Spleen (tissue), 11 donors: ENCODE results near the gene PDZD2. TPM values are rescaled to one million over a fixed set of nuclear protein-coding genes. Genes with fewer than 3 reads are reported as not detected.

ENCODE experiments used
- DNase-seq: peaks from one replicate; pipeline ENCODE4 v3.0.0-alpha.2; 2020
- H3K27ac ChIP-seq, 8 donors: fragments of 200-600 bp; sonication (generic) in 7 of 8; 1 replicate in 4 of 8; 2 replicates in 4 of 8; pipeline versions ENCODE4 v1.5.0 to v1.8.0; 2016 to 2021; ENCODE audit warnings: inconsistent platforms in 4 of 8, mild to moderate bottlenecking in 4 of 8, moderate library complexity in 1 of 8
- H3K27me3 ChIP-seq, 7 donors: fragments of 200-600 bp; sonication (generic) in 6 of 7; replicated peaks in 1 of 7; 1 replicate in 4 of 7; 2 replicates in 3 of 7; pipeline versions ENCODE4 v1.5.0 to v1.8.0; 2016 to 2021; ENCODE audit warnings: inconsistent platforms in 3 of 7, mild to moderate bottlenecking in 1 of 7
- H3K36me3 ChIP-seq, 6 donors: fragments of 200-600 bp; sonication (generic) in 5 of 6; 1 replicate in 4 of 6; 2 replicates in 2 of 6; pipeline versions ENCODE4 v1.5.0 to v1.8.0; 2016 to 2021; ENCODE audit warnings: inconsistent platforms in 2 of 6
- H3K4me1 ChIP-seq, 6 donors: fragments of 200-600 bp; sonication (generic) in 5 of 6; 1 replicate in 3 of 6; 2 replicates in 3 of 6; pipeline versions ENCODE4 v1.5.0 to v1.8.0; 2016 to 2021; ENCODE audit warnings: inconsistent platforms in 3 of 6
- H3K4me3 ChIP-seq, 8 donors: fragments of 200-600 bp; sonication (generic) in 7 of 8; 1 replicate in 4 of 8; 2 replicates in 4 of 8; pipeline versions ENCODE4 v1.5.0 to v1.8.0; 2016 to 2021; ENCODE audit warnings: inconsistent platforms in 4 of 8, mild to moderate bottlenecking in 4 of 8, moderate library complexity in 2 of 8
- H3K9me3 ChIP-seq, 8 donors: fragments of 200-600 bp; sonication (generic) in 7 of 8; 1 replicate in 4 of 8; 2 replicates in 4 of 8; pipeline versions ENCODE4 v1.5.0 to v1.8.0; 2016 to 2021; ENCODE audit warnings: inconsistent platforms in 4 of 8
- POLR2A ChIP-seq, 3 donors: fragments of 450-650 bp; IDR thresholded peaks; one replicate each; pipeline ENCODE4 v1.5.1; 2017; ENCODE audit warnings: antibody characterized with exemption in 3 of 3, mild to moderate bottlenecking in 1 of 3
- POLR2AphosphoS5 ChIP-seq, 3 donors: sonication (generic); formaldehyde crosslinking; IDR thresholded peaks; one replicate each; pipeline ENCODE4 v1.5.1; 2017; ENCODE audit warnings: antibody characterized with exemption in 3 of 3
- WGBS, 5 donors: extraction: QIAGEN DNeasy Blood & Tissue Kit in 3 of 5; methylation state at CpG; one replicate each; pipeline versions ENCODE4 v1.1.5 to v1.1.7; 2013 to 2018; 5-methylcytosine and 5-hydroxymethylcytosine counted together
- intact Hi-C: fragments of 100-400 bp; cut with DNase I; formaldehyde crosslinking; loops from one replicate; pipeline ENCODE4 v1.15.0; 2023; ENCODE audit warnings: low total_unique reads
- polyA plus RNA-seq, 3 donors: library from polyadenylated mRNA; stranded (reverse); fragments of 200-250 nt; gene quantifications; one replicate each; pipeline ENCODE4 v1.2.1, GENCODE V29; 2013
- total RNA-seq, 7 donors: library from RNA; depleted of rRNA in 3 of 7; stranded (reverse); fragments of >200 nt in 3 of 7; fragmentation: NEBNext Ultra II Directional in 4 of 7; extraction: Animal tissue kit (Norgen Biotek cat#: 25700) in 4 of 7; gene quantifications; one replicate each; pipeline versions ENCODE4 v1.1.0 to v1.2.1, GENCODE V29; 2016 to 2021
- TF ChIP-seq, protein P1 (sequence below), 11 experiments: fragments of 200-600 bp in 7 of 11; fragments of 450-650 bp in 4 of 11; sonication (generic) in 4 of 11; IDR thresholded peaks in 8 of 11; conservative IDR thresholded peaks in 3 of 11; 1 replicate in 7 of 11; 2 replicates in 4 of 11; pipeline versions ENCODE4 v1.4.0 to v1.8.0; 2016 to 2021; ENCODE audit warnings: antibody characterized with exemption in 11 of 11, inconsistent platforms in 4 of 11, mild to moderate bottlenecking in 1 of 11
- donor health status: healthy with polysubstance abuse.
- donor health status: DM: no; HTN: no; CAD: no; lungs with moderate emphysema.
- donor health status: DM: no; HTN: no; CAD: no.
- donor health status: Bipolar disorder and iron deficiency.
- donor health status: healthy.
- donor health status: DM: no; HTN: no; CAD: no.
- donor health status: DM: yes; HTN: yes; CAD: no.

PDZD2 gene
- total and polyA plus RNA-seq, 10 donors, result 0.09 to 4.7 (median 2.4) TPM

- no peaks in the 10 kb centered on the region for H3K27me3 ChIP-seq
Measured at GRCh38 chr5:31678180-31678579, 39.2 kb downstream of the PDZD2 start.

GRCh38 chr5:31680528-31680927 is 41.6 kb downstream of the PDZD2 start:
- H3K36me3 ChIP-seq, result no peaks in the 10 kb centered on the region
- no peak overlapping the region for H3K4me3 ChIP-seq
- no peaks in the 10 kb centered on the region for H3K9me3 ChIP-seq
- DNase-seq, result no peak
- intact Hi-C loops, result no loop called here
- TF ChIP-seq POLR2AphosphoS5 (IDR thresholded peaks at IDR 0.05), result no peak
- TF ChIP-seq POLR2A (IDR thresholded peaks at IDR 0.05), result no peak
- TF ChIP-seq, protein P1, sequence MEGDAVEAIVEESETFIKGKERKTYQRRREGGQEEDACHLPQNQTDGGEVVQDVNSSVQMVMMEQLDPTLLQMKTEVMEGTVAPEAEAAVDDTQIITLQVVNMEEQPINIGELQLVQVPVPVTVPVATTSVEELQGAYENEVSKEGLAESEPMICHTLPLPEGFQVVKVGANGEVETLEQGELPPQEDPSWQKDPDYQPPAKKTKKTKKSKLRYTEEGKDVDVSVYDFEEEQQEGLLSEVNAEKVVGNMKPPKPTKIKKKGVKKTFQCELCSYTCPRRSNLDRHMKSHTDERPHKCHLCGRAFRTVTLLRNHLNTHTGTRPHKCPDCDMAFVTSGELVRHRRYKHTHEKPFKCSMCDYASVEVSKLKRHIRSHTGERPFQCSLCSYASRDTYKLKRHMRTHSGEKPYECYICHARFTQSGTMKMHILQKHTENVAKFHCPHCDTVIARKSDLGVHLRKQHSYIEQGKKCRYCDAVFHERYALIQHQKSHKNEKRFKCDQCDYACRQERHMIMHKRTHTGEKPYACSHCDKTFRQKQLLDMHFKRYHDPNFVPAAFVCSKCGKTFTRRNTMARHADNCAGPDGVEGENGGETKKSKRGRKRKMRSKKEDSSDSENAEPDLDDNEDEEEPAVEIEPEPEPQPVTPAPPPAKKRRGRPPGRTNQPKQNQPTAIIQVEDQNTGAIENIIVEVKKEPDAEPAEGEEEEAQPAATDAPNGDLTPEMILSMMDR (IDR thresholded peaks at IDR 0.05 in 8 of 11, conservative IDR thresholded peaks at IDR 0.05 in 3 of 11), result no peak
- H3K27me3 ChIP-seq, result no peaks in the 10 kb centered on the region
- H3K4me1 ChIP-seq, result no peaks in the 10 kb centered on the region
- 51 to 92% (median 73%) methylated on average over 12 of the region's 12 CpGs for WGBS, 5 donors
- no peak overlapping the region for H3K27ac ChIP-seq

More at GRCh38 chr5:31678180-31678579, 39.2 kb downstream of the PDZD2 start:
- no peak for TF ChIP-seq POLR2A (IDR thresholded peaks at IDR 0.05)
- TF ChIP-seq, protein P1 (IDR thresholded peaks at IDR 0.05 in 8 of 11, conservative IDR thresholded peaks at IDR 0.05 in 3 of 11), result no peak
- TF ChIP-seq POLR2AphosphoS5 (IDR thresholded peaks at IDR 0.05), result no peak
- intact Hi-C loops, result no loop called here
- no peak for DNase-seq
- Histone ChIP-seq H3K4me3 (no peak overlapping the region), H3K4me1 (no peaks in the 10 kb centered on the region), H3K27ac (no peak overlapping the region), H3K36me3 (no peaks in the 10 kb centered on the region), H3K9me3 (peaks cover 0 to 7% (median 0%) of the 10 kb centered on the region in 8 donors)
- WGBS, 5 donors, result 38 to 70% (median 59%) methylated on average over 4 to 6 of the region's 6 CpGs

GRCh38 chr5:31682025-31682424 is 43.1 kb downstream of the PDZD2 start:
- H3K27me3 ChIP-seq, result no peaks in the 10 kb centered on the region
- H3K36me3 ChIP-seq, result no peaks in the 10 kb centered on the region
- DNase-seq, result no peak
- no peaks in the 10 kb centered on the region for H3K4me1 ChIP-seq
- no peak overlapping the region for H3K4me3 ChIP-seq
- 72 to 84% (median 81%) methylated on average over 11 of the region's 11 CpGs for WGBS, 5 donors
- intact Hi-C loops, result no loop called here
- TF ChIP-seq, protein P1 (IDR thresholded peaks at IDR 0.05 in 8 of 11, conservative IDR thresholded peaks at IDR 0.05 in 3 of 11), result no peak
- no peak for TF ChIP-seq POLR2AphosphoS5 (IDR thresholded peaks at IDR 0.05)
- TF ChIP-seq POLR2A (IDR thresholded peaks at IDR 0.05), result no peak
- no peak overlapping the region for H3K27ac ChIP-seq
- no peaks in the 10 kb centered on the region for H3K9me3 ChIP-seq

DNA sequence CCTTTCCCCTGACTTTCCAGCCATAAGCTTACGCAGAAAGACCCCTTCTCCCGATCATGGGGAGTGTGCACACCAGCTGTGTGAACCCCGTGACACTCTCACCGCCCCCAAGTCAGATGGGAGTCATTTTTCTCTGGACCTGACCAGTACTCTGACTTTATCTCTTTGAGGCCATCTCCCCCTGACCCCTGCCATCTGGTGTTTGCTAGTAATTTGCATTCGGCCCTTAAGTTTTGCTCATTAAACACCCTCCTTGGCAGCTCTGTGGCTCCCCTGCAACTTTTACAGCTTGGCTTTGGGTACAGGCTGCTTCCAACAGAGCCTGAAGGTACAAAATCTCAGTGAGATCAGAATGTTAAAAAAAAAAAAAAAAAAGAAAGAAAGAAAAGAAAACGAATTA is 43.9 kb downstream of the PDZD2 start:
- Histone ChIP-seq H3K4me3 (no peak overlapping the region), H3K4me1 (no peaks in the 10 kb centered on the region), H3K27me3 (no peaks in the 10 kb centered on the region), H3K9me3 (no peaks in the 10 kb centered on the region), H3K36me3 (no peaks in the 10 kb centered on the region), H3K27ac (no peak overlapping the region)
- 84 to 88% (median 87%) methylated on average over 6 of the region's 6 CpGs for WGBS, 5 donors
- TF ChIP-seq POLR2A (IDR thresholded peaks at IDR 0.05), result no peak
- TF ChIP-seq, protein P1 (IDR thresholded peaks at IDR 0.05 in 8 of 11, conservative IDR thresholded peaks at IDR 0.05 in 3 of 11), result no peak
- TF ChIP-seq POLR2AphosphoS5 (IDR thresholded peaks at IDR 0.05), result no peak
- no peak for DNase-seq
- intact Hi-C loops, result no loop called here
